DMS53 treated with DMSO at 0.1 percent for 48 hours (cell line): ENCODE results near the gene VPS26A.

Experiments used
- DNase-seq: peaks from one replicate; lab custom pipeline; 2025; ENCODE audit not compliant: unreplicated experiment; lab: John Stamatoyannopoulos, UW

The VPS26A gene

DNA sequence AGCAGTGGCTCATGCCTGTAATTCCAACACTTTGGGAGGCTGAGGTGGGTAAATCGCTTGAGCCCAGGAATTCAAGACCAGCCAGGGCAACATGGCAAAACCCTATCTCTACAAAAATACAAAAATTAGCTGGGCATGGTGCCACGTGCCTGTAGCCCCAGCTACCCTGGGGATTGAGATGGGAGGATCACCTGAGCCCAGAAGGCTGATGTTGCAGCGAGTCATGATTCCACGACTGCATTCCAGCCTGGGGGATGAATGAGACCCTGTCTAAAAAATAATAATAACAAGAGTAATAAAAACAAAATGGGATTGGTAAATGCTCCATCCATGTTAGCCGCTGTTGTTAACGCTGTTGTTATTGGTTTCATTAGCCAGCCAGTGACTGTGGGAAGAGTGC lies 94.9 kb downstream of the VPS26A start:
- DNase-seq = no peak

DNA sequence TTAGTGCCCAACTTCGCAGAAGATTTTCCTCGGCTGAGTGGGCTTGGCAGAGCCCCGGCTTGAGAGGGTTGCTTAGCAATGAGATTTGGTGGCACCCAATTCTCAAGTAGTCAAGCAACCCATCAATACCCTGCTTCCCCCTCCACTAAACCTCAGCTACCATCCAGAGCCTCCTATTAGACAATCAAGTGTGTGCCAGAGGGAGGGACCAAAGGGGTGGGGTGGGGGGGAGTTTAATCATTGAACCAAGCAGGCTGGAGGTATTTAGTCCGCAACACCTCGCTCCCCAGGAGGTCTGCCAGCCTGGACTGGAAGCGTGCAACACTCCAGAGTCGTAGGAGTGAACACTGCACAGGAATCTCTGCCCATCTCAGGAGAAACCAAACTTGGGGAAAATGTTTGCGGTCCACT lies 96.1 kb downstream of the VPS26A start, which contains the start of gene HKDC1:
TSS of gene HKDC1 (plus strand) at position 292 of the 411 bp plus-strand sequence. CDS start at position 396, 104 bp downstream.
- DNase-seq = no peak

- DNase-seq = no peak
Measured at GRCh38 chr10:69220507-69220906, 96.5 kb downstream of the VPS26A start.
